Measurements from ENCODE around the gene PRR23E.

- TF ChIP-seq EP300 (IDR thresholded peaks at IDR 0.05; ENCODE audit: borderline replicate concordance) (no peak), TCF12 (IDR thresholded peaks at IDR 0.05; ENCODE audit: low read depth) (no peak), RAD21 (IDR thresholded peaks at IDR 0.05; ENCODE audit: low read depth) (no peak), YY1 (IDR thresholded peaks at IDR 0.05; ENCODE audit: low read depth) (no peak), TEAD4 (IDR thresholded peaks at IDR 0.05) (no peak), CEBPB (IDR thresholded peaks at IDR 0.05) (no peak)
Measured at GRCh38 chr3:127196466-127197299, 3.8 kb downstream of the PRR23E start.
